Measurements from ENCODE around the gene MED17.

- TF ChIP-seq, protein P1, sequence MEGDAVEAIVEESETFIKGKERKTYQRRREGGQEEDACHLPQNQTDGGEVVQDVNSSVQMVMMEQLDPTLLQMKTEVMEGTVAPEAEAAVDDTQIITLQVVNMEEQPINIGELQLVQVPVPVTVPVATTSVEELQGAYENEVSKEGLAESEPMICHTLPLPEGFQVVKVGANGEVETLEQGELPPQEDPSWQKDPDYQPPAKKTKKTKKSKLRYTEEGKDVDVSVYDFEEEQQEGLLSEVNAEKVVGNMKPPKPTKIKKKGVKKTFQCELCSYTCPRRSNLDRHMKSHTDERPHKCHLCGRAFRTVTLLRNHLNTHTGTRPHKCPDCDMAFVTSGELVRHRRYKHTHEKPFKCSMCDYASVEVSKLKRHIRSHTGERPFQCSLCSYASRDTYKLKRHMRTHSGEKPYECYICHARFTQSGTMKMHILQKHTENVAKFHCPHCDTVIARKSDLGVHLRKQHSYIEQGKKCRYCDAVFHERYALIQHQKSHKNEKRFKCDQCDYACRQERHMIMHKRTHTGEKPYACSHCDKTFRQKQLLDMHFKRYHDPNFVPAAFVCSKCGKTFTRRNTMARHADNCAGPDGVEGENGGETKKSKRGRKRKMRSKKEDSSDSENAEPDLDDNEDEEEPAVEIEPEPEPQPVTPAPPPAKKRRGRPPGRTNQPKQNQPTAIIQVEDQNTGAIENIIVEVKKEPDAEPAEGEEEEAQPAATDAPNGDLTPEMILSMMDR (IDR thresholded peaks at IDR 0.05), result no peak
- TF ChIP-seq ZFX (IDR thresholded peaks at IDR 0.05; ENCODE audit: borderline replicate concordance), result no peak
These were observed 62.3 kb downstream of the MED17 start for GRCh38 chr11:93846411-93846810.

Data from 22Rv1 (cell line).